Measurements from ENCODE around the gene PNLIPRP2.

Gene PNLIPRP2

GRCh38 chr10:116620423-116621400 lies at the start of gene PNLIPRP2:
PNLIPRP2 (plus strand) TSS chr10:116620953.
- DNase-seq, result no peak

- no peak for DNase-seq
These were observed 46.0 kb upstream of the PNLIPRP2 start for GRCh38 chr10:116574797-116575196.

GRCh38 chr10:116587878-116588591 lies 32.7 kb upstream of the PNLIPRP2 start:
- no peak for DNase-seq

- DNase-seq, result no peak
These were observed 31.8 kb upstream of the PNLIPRP2 start for GRCh38 chr10:116588995-116589394.

- no peak for DNase-seq
These were observed 30.8 kb upstream of the PNLIPRP2 start for GRCh38 chr10:116589926-116590325.

GRCh38 chr10:116590590-116591444 lies 29.9 kb upstream of the PNLIPRP2 start, which contains the start of gene PNLIPRP1:
PNLIPRP1 (plus strand) TSS chr10:116590959; CDS start chr10:116591130, 171 bp downstream.
- no peak for DNase-seq

GRCh38 chr10:116593139-116593740 lies 27.5 kb upstream of the PNLIPRP2 start:
- no peak for DNase-seq

GRCh38 chr10:116594525-116595035 lies 26.2 kb upstream of the PNLIPRP2 start:
- DNase-seq, result no peak

- no peak for DNase-seq
These were observed 24.7 kb upstream of the PNLIPRP2 start for GRCh38 chr10:116596062-116596461.

- DNase-seq, result no peak
These were observed 23.2 kb upstream of the PNLIPRP2 start for GRCh38 chr10:116597543-116597942.

- DNase-seq, result no peak
These were observed 22.4 kb upstream of the PNLIPRP2 start for GRCh38 chr10:116598329-116598728.

- DNase-seq, result no peak
These were observed 20.8 kb upstream of the PNLIPRP2 start for GRCh38 chr10:116599991-116600390.

GRCh38 chr10:116602648-116603400 lies 17.9 kb upstream of the PNLIPRP2 start:
- DNase-seq, result no peak

- no peak for DNase-seq
These were observed 14.7 kb upstream of the PNLIPRP2 start for GRCh38 chr10:116606061-116606483.

- DNase-seq, result no peak
These were observed 13.4 kb upstream of the PNLIPRP2 start for GRCh38 chr10:116607336-116607735.

GRCh38 chr10:116608686-116609594 lies 11.8 kb upstream of the PNLIPRP2 start:
- DNase-seq, result no peak

GRCh38 chr10:116610443-116611152 lies 10.2 kb upstream of the PNLIPRP2 start:
- DNase-seq, result no peak

- DNase-seq, result no peak
These were observed 9.6 kb upstream of the PNLIPRP2 start for GRCh38 chr10:116611153-116611545.

GRCh38 chr10:116612107-116612769 lies 8.5 kb upstream of the PNLIPRP2 start:
- DNase-seq, result no peak
